MM.1S (cell line): ENCODE measurements around the gene PPARD.
A peak's percentile ranks its signal among the peaks of the same experiment; 100 is the strongest.

Experiments
- DNase-seq: peaks from one replicate; pipeline ENCODE4 v3.0.0-alpha.2; 2015
- H2AFZ ChIP-seq: fragments of 300-600 bp; sonication (generic); 2 replicates; pipeline ENCODE4 v1.6.0; 2016; ENCODE audit warnings: antibody characterized with exemption, low read length
- H3F3A ChIP-seq: fragments of 300-600 bp; sonication (generic); 2 replicates; pipeline ENCODE4 v1.6.1; 2016; ENCODE audit warnings: mild to moderate bottlenecking, antibody characterized with exemption, low read length, moderate library complexity, mixed read lengths; ENCODE audit not compliant: insufficient read depth
- H3K27ac ChIP-seq: fragments of 300-600 bp; sonication (generic); 2 replicates; pipeline ENCODE4 v1.5.1; 2016; ENCODE audit warnings: mild to moderate bottlenecking, low read length
- H3K27me3 ChIP-seq: fragments of 300-600 bp; sonication (generic); replicated peaks from 2 replicates; pipeline ENCODE4 v1.6.0; 2016; ENCODE audit warnings: low read length; ENCODE audit not compliant: insufficient read depth
- H3K36me3 ChIP-seq: fragments of 300-600 bp; sonication (generic); replicated peaks from 2 replicates; pipeline ENCODE4 v1.6.1; 2016; ENCODE audit warnings: mild to moderate bottlenecking, low read length, mixed read lengths; ENCODE audit not compliant: insufficient read depth
- H3K4me1 ChIP-seq: fragments of 300-600 bp; sonication (generic); 2 replicates; pipeline ENCODE4 v1.6.1; 2016; ENCODE audit warnings: low read length, mixed read lengths
- H3K4me2 ChIP-seq: fragments of 300-600 bp; sonication (generic); 2 replicates; pipeline ENCODE4 v1.6.0; 2016; ENCODE audit warnings: low read depth, low read length
- H3K4me3 ChIP-seq: fragments of 300-600 bp; sonication (generic); 2 replicates; pipeline ENCODE4 v1.5.1; 2016; ENCODE audit warnings: low read length, mixed read lengths
- H3K79me2 ChIP-seq: fragments of 300-600 bp; sonication (generic); 2 replicates; pipeline ENCODE4 v1.6.1; 2016; ENCODE audit warnings: mixed run types, low read length, mixed read lengths
- H3K9ac ChIP-seq: fragments of 300-600 bp; sonication (generic); 2 replicates; pipeline ENCODE4 v1.6.1; 2016; ENCODE audit warnings: low read length, mixed read lengths
- H3K9me2 ChIP-seq: fragments of 300-600 bp; sonication (generic); replicated peaks from 2 replicates; pipeline ENCODE4 v1.6.1; 2016; ENCODE audit warnings: mild to moderate bottlenecking, low read length, mixed read lengths; ENCODE audit not compliant: insufficient read depth
- H3K9me3 ChIP-seq: fragments of 300-600 bp; sonication (generic); replicated peaks from 2 replicates; pipeline ENCODE4 v1.6.1; 2016; ENCODE audit warnings: mild to moderate bottlenecking, low read length, mixed read lengths; ENCODE audit not compliant: insufficient read depth
- H4K20me1 ChIP-seq: fragments of 300-600 bp; sonication (generic); 2 replicates; pipeline ENCODE4 v1.6.1; 2016; ENCODE audit warnings: mild to moderate bottlenecking, low read length, moderate library complexity, mixed read lengths; ENCODE audit not compliant: insufficient read depth
- CTCF ChIP-seq: fragments of 300-600 bp; sonication (generic); IDR thresholded peaks from 2 replicates; pipeline ENCODE4 v1.5.1; 2016; ENCODE audit warnings: antibody characterized with exemption, low read length, mixed read lengths
- EZH2 ChIP-seq: fragments of 300-600 bp; sonication (generic); optimal IDR thresholded peaks from 2 replicates; pipeline ENCODE3; 2017; ENCODE audit warnings: low read depth, mild to moderate bottlenecking, antibody characterized with exemption, low read length, mixed read lengths
- EZH2phosphoT487 ChIP-seq: fragments of 300-600 bp; sonication (generic); IDR thresholded peaks from 2 replicates; pipeline ENCODE4 v1.6.1; 2018; ENCODE audit warnings: antibody characterized with exemption, low read length

The PPARD gene

GRCh38 chr6:35468181-35468979 lies 126.0 kb downstream of the PPARD start, which contains the start of gene RPL10A:
TSS of gene RPL10A (plus strand) at chr6:35468401. CDS start at chr6:35468435, 34 bp downstream.
- Histone ChIP-seq H3K27me3 (no peaks in the 10 kb centered on the region), H3K9ac (peak within 1 kb of the TSS; percentile 99), H3F3A (peaks cover 49% of the 10 kb centered on the region), H3K36me3 (peaks cover 16% of the 10 kb centered on the region), H2AFZ (peak within 1 kb of the TSS; percentile 90), H4K20me1 (peaks cover 35% of the 10 kb centered on the region), H3K4me3 (peak within 1 kb of the TSS; percentile 91), H3K27ac (peak within 1 kb of the TSS; percentile 64), H3K4me2 (peak within 1 kb of the TSS; percentile 92), H3K79me2 (peaks cover 37% of the 10 kb centered on the region), H3K4me1 (peaks cover 11% of the 10 kb centered on the region), H3K9me2 (no peaks in the 10 kb centered on the region), H3K9me3 (no peaks in the 10 kb centered on the region)
- TF ChIP-seq EZH2phosphoT487, result no peak
- TF ChIP-seq EZH2, result no peak
- TF ChIP-seq CTCF, result peak; percentile 90
- peak; percentile 97 for DNase-seq

- H3K4me3 ChIP-seq, result peak overlapping the region; percentile 91
- H3K4me2 ChIP-seq, result peak overlapping the region; percentile 92
- H3K9ac ChIP-seq, result peak overlapping the region; percentile 99
- H3K79me2 ChIP-seq, result peaks cover 37% of the 10 kb centered on the region
- H3K4me1 ChIP-seq, result peaks cover 11% of the 10 kb centered on the region
- H3F3A ChIP-seq, result peaks cover 54% of the 10 kb centered on the region
- TF ChIP-seq EZH2phosphoT487, result no peak
- peaks cover 36% of the 10 kb centered on the region for H4K20me1 ChIP-seq
- H3K27me3 ChIP-seq, result no peaks in the 10 kb centered on the region
- peak overlapping the region; percentile 64; the same call in 1 of the 2 replicates for H3K27ac ChIP-seq
- no peak overlapping the region for H2AFZ ChIP-seq
- no peaks in the 10 kb centered on the region for H3K9me2 ChIP-seq
- H3K36me3 ChIP-seq, result peaks cover 16% of the 10 kb centered on the region
- H3K9me3 ChIP-seq, result no peaks in the 10 kb centered on the region
- no peak for DNase-seq
Measured at GRCh38 chr6:35468980-35469750, 126.8 kb downstream of the PPARD start.

GRCh38 chr6:35469751-35470662 lies 127.6 kb downstream of the PPARD start:
- Histone ChIP-seq H3K27ac (peak overlapping the region; percentile 64; the same call in 1 of the 2 replicates), H3K4me3 (peak overlapping the region; percentile 91), H3K9me2 (no peaks in the 10 kb centered on the region), H3K4me2 (peak overlapping the region; percentile 92), H2AFZ (no peak overlapping the region), H4K20me1 (peaks cover 36% of the 10 kb centered on the region), H3K36me3 (peaks cover 16% of the 10 kb centered on the region), H3K9ac (peak overlapping the region; percentile 99), H3F3A (peaks cover 58% of the 10 kb centered on the region), H3K79me2 (peaks cover 37% of the 10 kb centered on the region), H3K9me3 (no peaks in the 10 kb centered on the region), H3K4me1 (peaks cover 11% of the 10 kb centered on the region), H3K27me3 (no peaks in the 10 kb centered on the region)
- no peak for DNase-seq
- no peak for TF ChIP-seq EZH2phosphoT487
- no peak for TF ChIP-seq CTCF
- no peak for TF ChIP-seq EZH2
